Posterior cingulate gyrus (tissue), 11 donors: ENCODE data around the gene GLB1L3.
"Not testable (repeated sequence)": the region's sequence is repeated elsewhere in the genome, so short reads cannot be mapped to it uniquely, and the experiment has no call there.

Experiments
- DNase-seq, 10 donors: peaks; one replicate each; pipeline versions ENCODE4 v3.0.0 to v3.0.0-alpha.2; 2020 to 2021; ENCODE audit warnings: mixed read lengths in 3 of 10
- intact Hi-C: fragments of 100-400 bp; cut with DNase I; formaldehyde crosslinking; loops from one replicate; pipeline ENCODE4 v1.15.1; 2023

Gene GLB1L3

GRCh38 chr11:134293119-134294113 is 17.2 kb downstream of the GLB1L3 start:
- no peak for DNase-seq
- intact Hi-C loops, result no loop called here

GRCh38 chr11:134294664-134295063 is 18.5 kb downstream of the GLB1L3 start:
- intact Hi-C loops, result no loop called here
- no peak for DNase-seq

DNA sequence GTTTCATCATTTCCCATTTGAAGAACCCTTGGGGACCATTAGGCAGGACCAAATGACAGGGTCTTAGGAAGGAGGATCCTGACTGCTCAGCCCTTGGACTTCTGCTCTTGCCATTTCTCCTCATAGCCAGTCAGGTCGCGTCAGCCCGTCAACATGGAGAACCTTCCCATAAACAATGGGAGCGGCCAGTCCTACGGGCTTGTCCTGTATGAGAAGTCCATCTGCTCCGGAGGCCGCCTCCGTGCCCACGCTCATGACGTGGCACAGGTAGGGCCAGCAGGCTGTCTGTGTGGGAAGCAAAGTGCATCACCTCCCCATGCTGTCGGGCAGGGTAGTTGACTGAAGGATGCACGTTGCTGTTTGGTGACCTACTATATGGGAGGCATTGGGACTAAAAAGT is 36.0 kb downstream of the GLB1L3 start:
- DNase-seq, result no peak
- intact Hi-C loops, result no loop called here

- intact Hi-C loops, result no loop called here
- DNase-seq, result no peak
Measured at GRCh38 chr11:134312807-134313206, 36.6 kb downstream of the GLB1L3 start.

DNA sequence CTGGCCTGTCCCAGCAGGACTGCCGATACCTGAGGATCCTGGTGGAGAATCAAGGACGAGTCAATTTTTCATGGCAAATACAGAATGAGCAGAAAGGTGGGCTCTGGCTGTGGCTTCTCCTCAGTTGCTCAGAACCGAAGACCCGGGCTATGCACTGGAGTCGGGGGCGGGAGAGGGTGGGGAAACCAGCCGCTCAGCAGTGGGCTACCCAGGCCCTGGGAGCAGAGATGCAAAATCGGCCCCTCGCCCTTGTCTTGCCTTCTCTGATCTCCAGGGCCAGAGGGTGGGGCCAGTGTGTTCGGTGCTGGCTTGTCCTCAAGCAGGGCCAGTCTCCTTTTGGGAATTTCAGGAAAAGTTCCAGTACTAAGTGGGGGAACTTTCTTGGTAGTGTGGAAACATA is 37.2 kb downstream of the GLB1L3 start:
- no peak for DNase-seq
- intact Hi-C loops, result no loop called here

- no peak for DNase-seq
Measured at GRCh38 chr11:134313821-134314607, 37.8 kb downstream of the GLB1L3 start.

GRCh38 chr11:134317103-134317502 is 40.9 kb downstream of the GLB1L3 start:
- intact Hi-C loops, result no loop called here

More at GRCh38 chr11:134313821-134314607, 37.8 kb downstream of the GLB1L3 start:
- intact Hi-C loops, result no loop called here

GRCh38 chr11:134321373-134321772 is 45.2 kb downstream of the GLB1L3 start:
- intact Hi-C loops, DNase-seq: not testable (repeated sequence)

More at GRCh38 chr11:134317103-134317502, 40.9 kb downstream of the GLB1L3 start:
- DNase-seq, result no peak

GRCh38 chr11:134322553-134322952 is 46.4 kb downstream of the GLB1L3 start:
- DNase-seq, result no peak
- intact Hi-C loops, result no loop called here

DNA sequence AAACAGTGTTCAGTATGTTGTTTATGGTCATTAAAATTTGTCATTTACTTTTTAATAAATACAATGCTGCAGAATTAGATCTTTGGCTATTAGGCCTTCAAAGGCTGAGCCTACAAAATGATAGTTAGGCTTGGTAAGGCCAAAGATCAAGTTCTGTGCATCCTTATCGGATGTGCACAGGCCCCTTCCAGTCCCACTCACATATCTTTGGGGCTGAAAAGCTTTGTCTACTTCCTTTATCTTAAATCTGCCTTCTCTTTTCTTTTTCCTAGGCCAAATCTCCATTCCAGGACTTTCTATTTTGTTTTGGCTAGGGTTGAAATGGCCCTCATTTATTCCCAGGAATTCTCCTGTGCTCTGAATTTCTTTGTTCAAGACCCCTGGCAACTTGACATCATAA is 52.3 kb downstream of the GLB1L3 start:
- DNase-seq, result no peak
- intact Hi-C loops, result no loop called here

DNA sequence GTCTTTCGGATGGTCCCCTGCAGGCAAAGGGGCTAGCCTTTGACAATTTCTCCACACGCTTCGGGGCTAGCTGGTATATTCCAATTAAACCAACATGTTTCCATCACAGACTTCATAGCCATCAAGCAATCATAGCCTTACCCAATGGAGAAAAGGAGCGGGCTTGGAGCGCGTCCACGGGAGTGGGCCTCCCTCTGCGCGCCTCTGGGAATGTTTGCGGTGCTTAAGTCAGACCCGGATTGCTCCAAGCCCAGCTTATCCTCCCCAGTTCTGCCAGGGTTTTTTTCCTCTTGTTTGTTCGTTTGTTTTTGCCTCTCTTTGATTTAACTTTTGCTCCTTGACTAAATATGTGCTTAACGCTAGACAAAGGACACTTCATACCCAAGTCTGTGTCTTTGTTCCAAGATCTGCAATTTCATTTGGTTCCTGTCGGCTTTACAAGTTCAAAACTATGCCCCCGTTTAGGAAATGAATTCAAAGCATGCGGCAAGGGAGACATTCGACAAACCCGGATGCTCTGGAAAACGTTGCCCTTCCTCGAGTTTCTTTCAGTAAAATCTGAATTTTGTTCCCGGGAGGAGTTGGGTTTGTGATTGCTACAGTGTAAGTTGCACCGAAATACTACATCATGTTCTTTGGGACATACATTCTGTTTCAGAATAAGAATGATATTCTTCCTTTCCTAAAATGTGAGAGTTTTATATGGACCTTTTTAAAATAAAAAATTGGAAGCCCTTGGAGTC is 54.6 kb downstream of the GLB1L3 start:
- intact Hi-C loops, result no loop called here
- DNase-seq, result no peak

DNA sequence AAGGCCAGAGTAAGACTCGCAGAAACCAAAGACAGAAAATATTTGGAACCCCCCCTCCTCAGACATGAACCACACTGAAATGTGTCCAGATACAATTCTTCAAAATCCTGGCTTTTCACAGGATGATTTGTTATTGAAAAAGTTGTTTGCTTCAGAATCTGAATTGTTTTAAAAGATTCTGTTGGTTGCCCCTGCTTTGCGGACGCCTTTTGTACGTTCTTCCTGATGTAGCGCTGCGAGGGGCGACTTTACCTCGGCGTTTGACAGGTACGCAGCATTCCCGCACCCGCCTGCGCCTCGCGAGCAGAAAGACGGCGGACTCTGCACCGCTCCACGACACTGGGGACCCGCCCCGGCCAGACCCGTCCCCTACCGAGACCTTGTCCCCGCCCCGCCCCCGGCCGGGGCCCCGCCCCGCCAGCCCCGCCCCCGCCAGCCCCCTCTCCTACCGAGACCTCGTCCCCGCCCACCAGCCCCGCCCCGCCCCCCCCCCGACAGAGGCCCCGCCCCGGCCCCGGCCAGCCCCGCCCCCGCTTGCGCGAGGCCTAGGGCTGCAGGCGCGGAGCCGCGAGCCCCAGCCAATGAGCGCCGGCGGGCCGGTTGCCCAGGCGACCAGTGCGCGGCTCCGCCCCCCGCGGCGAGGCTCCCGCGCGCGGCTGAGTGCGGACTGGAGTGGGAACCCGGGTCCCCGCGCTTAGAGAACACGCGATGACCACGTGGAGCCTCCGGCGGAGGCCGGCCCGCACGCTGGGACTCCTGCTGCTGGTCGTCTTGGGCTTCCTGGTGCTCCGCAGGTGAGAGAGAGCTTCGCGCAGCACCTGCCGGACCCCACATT is 55.4 kb downstream of the GLB1L3 start, which contains the start of gene GLB1L2:
TSS of gene GLB1L2 (plus strand) at position 635 of the 835 bp plus-strand sequence. CDS start at position 709, 74 bp downstream.
- DNase-seq, result peak; percentile 42 to 97 (median 70)
- intact Hi-C loops, result no loop called here

- intact Hi-C loops, result no loop called here
- DNase-seq, result peak in 1 of 10 donors; percentile 84
Measured at GRCh38 chr11:134332189-134332631, 56.0 kb downstream of the GLB1L3 start.

DNA sequence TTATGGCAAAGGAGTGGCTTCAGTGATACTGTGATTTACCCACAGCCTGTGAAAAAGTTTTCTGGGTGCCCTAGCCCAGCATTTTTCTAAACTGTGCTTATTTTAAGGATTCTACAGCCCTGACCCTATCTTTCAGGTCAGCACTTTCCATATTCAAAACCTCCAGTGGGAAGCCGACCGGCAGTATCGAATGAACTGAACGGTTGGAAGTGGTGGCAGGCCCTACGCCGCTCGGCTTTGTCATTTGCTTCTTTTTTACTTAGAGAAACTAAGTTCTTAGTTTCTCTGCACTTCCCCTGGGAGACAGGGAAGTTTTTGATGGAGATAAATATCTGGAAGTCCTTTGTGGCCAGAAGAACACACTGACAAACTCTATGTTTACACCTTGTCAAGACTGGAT is 56.6 kb downstream of the GLB1L3 start:
- intact Hi-C loops, result no loop called here
- no peak for DNase-seq

DNA sequence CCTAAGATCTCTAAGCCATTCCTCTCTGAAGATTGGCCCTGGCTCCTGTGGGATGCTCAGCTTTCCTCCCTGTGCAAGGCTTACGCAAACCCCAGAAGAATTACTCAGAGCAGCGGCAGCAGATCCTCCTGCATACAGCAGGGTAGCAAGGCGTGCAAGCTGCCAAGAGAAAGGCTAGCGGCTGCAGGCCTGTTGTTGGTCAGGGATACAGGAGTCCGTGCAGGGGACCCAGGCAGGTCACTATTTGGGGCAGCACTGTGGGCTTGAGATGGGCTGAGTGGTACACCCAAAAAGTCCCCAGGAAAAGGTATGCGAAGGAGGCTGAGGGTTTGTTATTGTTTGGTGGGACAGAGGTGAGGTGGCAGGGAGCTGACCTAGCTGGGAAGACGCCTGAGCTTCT is 57.1 kb downstream of the GLB1L3 start:
- intact Hi-C loops, result no loop called here
- peak in 1 of 10 donors; percentile 76 for DNase-seq

DNA sequence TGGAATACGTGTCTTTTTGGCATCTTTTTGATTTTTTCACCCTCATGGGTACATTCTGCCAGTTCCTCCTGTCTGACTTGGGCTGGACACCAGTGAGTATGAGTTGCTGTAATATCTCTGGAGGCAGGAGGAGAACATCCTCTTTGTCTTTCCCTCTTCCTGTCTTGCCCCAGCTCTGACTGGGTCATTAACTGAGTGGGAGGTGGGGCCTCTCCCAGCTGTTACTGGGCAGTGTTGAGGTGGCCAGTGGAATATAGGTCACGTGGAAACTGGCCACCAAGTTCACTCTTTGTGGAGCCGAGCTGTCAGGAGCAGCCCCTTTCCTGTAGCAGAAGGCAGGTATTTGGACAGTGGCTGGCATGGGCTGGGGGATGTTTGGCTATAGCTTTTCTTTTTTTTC is 57.8 kb downstream of the GLB1L3 start:
- no peak for DNase-seq
- intact Hi-C loops, result no loop called here

- no peak for DNase-seq
- intact Hi-C loops, result no loop called here
Measured at GRCh38 chr11:134334796-134335571, 58.8 kb downstream of the GLB1L3 start.

DNA sequence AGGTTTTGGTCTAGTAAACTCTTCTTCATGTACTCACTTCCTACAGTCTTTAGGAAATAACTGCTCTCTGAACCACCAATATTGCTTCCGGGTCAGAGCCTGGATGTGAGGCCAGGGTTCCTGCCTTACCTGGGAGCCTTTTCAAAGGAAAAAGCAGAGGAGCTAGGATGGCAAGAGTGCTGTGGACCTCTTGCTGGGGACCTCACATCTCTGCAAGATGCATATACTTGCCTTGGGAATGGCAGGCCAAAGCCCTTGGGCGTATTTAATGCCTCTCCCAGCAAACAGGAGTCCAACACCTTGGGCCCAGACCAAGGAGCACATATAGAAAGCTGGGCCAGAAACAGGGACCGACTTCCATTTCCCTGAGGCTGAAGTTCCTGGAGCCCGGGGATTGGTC is 60.9 kb downstream of the GLB1L3 start:
- DNase-seq, result no peak
- intact Hi-C loops, result no loop called here

DNA sequence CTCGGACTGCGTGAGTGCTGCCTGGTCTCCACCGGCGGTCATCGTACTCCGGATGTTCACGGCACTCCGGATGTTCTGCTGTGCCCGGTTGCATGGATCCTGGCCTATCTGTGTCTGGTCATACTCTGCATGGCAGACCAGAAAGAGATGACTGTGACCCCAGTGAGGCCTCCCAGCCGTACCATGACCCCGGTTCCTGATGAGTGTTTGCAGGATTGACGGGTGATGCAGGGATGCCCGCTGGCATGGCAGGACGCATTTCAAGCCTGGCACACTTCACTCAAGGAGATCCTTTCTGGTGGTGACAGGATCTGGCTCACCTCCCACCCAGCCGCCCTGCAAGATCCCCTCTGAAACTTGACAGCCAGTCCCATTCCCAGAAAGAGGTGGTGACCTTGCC is 61.9 kb downstream of the GLB1L3 start:
- DNase-seq, result no peak
- intact Hi-C loops, result no loop called here
